ENCODE results near the gene ITGB3.

DNA sequence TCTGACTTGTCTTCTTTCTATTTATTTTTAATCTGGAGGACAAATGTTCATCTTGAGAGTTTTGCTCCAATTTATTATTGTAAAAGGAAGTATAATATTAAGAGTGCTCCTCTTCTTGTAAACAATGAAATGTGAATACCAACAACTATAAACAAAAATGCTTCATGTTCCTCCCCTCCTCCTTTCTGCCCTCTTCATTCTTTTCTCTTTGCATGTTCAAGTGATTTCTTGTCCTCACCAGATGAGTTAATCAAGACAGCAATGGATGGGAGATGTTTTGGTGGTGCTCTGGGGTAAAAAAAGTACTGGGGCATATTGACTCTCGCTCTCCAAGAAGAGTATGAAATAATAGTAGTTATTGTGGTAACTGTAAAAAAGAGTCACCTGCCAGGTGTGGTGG, 24.3 kb downstream of the ITGB3 start:
- TF ChIP-seq, protein P1, sequence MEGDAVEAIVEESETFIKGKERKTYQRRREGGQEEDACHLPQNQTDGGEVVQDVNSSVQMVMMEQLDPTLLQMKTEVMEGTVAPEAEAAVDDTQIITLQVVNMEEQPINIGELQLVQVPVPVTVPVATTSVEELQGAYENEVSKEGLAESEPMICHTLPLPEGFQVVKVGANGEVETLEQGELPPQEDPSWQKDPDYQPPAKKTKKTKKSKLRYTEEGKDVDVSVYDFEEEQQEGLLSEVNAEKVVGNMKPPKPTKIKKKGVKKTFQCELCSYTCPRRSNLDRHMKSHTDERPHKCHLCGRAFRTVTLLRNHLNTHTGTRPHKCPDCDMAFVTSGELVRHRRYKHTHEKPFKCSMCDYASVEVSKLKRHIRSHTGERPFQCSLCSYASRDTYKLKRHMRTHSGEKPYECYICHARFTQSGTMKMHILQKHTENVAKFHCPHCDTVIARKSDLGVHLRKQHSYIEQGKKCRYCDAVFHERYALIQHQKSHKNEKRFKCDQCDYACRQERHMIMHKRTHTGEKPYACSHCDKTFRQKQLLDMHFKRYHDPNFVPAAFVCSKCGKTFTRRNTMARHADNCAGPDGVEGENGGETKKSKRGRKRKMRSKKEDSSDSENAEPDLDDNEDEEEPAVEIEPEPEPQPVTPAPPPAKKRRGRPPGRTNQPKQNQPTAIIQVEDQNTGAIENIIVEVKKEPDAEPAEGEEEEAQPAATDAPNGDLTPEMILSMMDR (IDR thresholded peaks at IDR 0.05), result no peak
- TF ChIP-seq POLR2AphosphoS5 (IDR thresholded peaks at IDR 0.05), result no peak
